Lower lobe of right lung (tissue), 2 donors: ENCODE data around the gene ASCC1. TPM values are rescaled to one million over a fixed set of nuclear protein-coding genes. Genes with fewer than 3 reads are reported as not detected.

ENCODE experiments used
- ATAC-seq, 2 donors: fragments of 200-7000 bp; cut with Tn5 transposase; one replicate each; pipeline ENCODE4 v1.9.1; 2020 to 2022; ENCODE audit warnings: mild to moderate bottlenecking in 2 of 2, moderate library complexity in 2 of 2
- DNase-seq: peaks from one replicate; pipeline ENCODE4 v3.0.0-alpha.2; 2020
- H3K27ac ChIP-seq: fragments of 200-600 bp; one replicate; pipeline ENCODE4 v1.8.0; 2022
- H3K27me3 ChIP-seq: fragments of 200-600 bp; one replicate; pipeline ENCODE4 v1.8.0; 2022; ENCODE audit warnings: low read depth
- H3K36me3 ChIP-seq: fragments of 200-600 bp; one replicate; pipeline ENCODE4 v1.8.0; 2022; ENCODE audit warnings: mild to moderate bottlenecking
- H3K4me1 ChIP-seq: fragments of 200-600 bp; one replicate; pipeline ENCODE4 v1.8.0; 2022
- H3K4me3 ChIP-seq: fragments of 200-600 bp; one replicate; pipeline ENCODE4 v1.8.0; 2022; ENCODE audit warnings: mild to moderate bottlenecking
- H3K9me3 ChIP-seq: fragments of 200-600 bp; one replicate; pipeline ENCODE4 v1.8.0; 2022
- CTCF ChIP-seq: fragments of 200-600 bp; IDR thresholded peaks from one replicate; pipeline ENCODE4 v1.8.0; 2022; ENCODE audit warnings: antibody characterized with exemption, mild to moderate bottlenecking
- intact Hi-C: fragments of 100-400 bp; cut with DNase I; formaldehyde crosslinking; loops from one replicate; pipeline ENCODE4 v1.11.0; 2022
- total RNA-seq: library from RNA; stranded (reverse); fragmentation: NEBNext Ultra II Directional; extraction: Animal tissue kit (Norgen Biotek cat#: 25700); gene quantifications from one replicate; pipeline ENCODE4 v1.2.1, GENCODE V29; 2021
- donor health status: DM: no; HTN: yes; CAD: no; lungs with severe emphysema.

Gene ASCC1
- total RNA-seq, 1 donor from 2014 or later, result 23.9 TPM

GRCh38 chr10:72094574-72094973 lies 121.5 kb downstream of the ASCC1 start:
- DNase-seq, result no peak
- Histone ChIP-seq H3K36me3 (peaks cover 16% of the 10 kb centered on the region), H3K4me3 (no peak overlapping the region), H3K9me3 (no peaks in the 10 kb centered on the region), H3K4me1 (peaks cover 12% of the 10 kb centered on the region), H3K27me3 (no peaks in the 10 kb centered on the region), H3K27ac (no peak overlapping the region)
- ATAC-seq, result no peak
- TF ChIP-seq CTCF, result no peak
- intact Hi-C loops, result no loop called here

GRCh38 chr10:72093450-72093849 lies 122.6 kb downstream of the ASCC1 start:
- no peak overlapping the region for H3K4me3 ChIP-seq
- no peak overlapping the region for H3K27ac ChIP-seq
- peaks cover 6% of the 10 kb centered on the region for H3K27me3 ChIP-seq
- ATAC-seq (no peak), DNase-seq (no peak)
- TF ChIP-seq CTCF, result no peak
- peaks cover 24% of the 10 kb centered on the region for H3K4me1 ChIP-seq
- intact Hi-C loops, result no loop called here
- H3K36me3 ChIP-seq, result peaks cover 16% of the 10 kb centered on the region
- no peaks in the 10 kb centered on the region for H3K9me3 ChIP-seq

- Histone ChIP-seq H3K4me1 (peaks cover 28% of the 10 kb centered on the region), H3K36me3 (peaks cover 16% of the 10 kb centered on the region), H3K9me3 (no peaks in the 10 kb centered on the region), H3K27me3 (peaks cover 11% of the 10 kb centered on the region), H3K27ac (no peak overlapping the region), H3K4me3 (no peak overlapping the region)
- no peak for TF ChIP-seq CTCF
- no peak for DNase-seq
- intact Hi-C loops, result no loop called here
- ATAC-seq, result no peak
These were observed 123.1 kb downstream of the ASCC1 start for GRCh38 chr10:72092987-72093386.

- ATAC-seq, result no peak
- Histone ChIP-seq H3K4me3 (no peak overlapping the region), H3K27ac (no peak overlapping the region), H3K9me3 (no peaks in the 10 kb centered on the region), H3K36me3 (peaks cover 16% of the 10 kb centered on the region), H3K27me3 (peaks cover 17% of the 10 kb centered on the region), H3K4me1 (peaks cover 35% of the 10 kb centered on the region)
- no peak for DNase-seq
- intact Hi-C loops, result no loop called here
- no peak for TF ChIP-seq CTCF
These were observed 123.7 kb downstream of the ASCC1 start for GRCh38 chr10:72092171-72092924.

- no peak for TF ChIP-seq CTCF
- H3K9me3 ChIP-seq, result no peaks in the 10 kb centered on the region
- peaks cover 41% of the 10 kb centered on the region for H3K4me1 ChIP-seq
- H3K27ac ChIP-seq, result peak overlapping the region; percentile 84
- no peak overlapping the region for H3K4me3 ChIP-seq
- H3K27me3 ChIP-seq, result peaks cover 26% of the 10 kb centered on the region
- ATAC-seq, result no peak
- DNase-seq, result no peak
- peaks cover 4% of the 10 kb centered on the region for H3K36me3 ChIP-seq
- intact Hi-C loops, result no loop called here
These were observed 125.8 kb downstream of the ASCC1 start for GRCh38 chr10:72090326-72090725.
